OCI-LY3 (cell line): ENCODE data around the gene MMP8.

Source experiments
- CTCF ChIP-seq: fragments of 200-600, 300-600 bp; sonication (generic); IDR thresholded peaks from 2 replicates; pipeline ENCODE4 v1.5.1; 2014; ENCODE audit warnings: antibody characterized with exemption, low read length, low read depth
- EZH2phosphoT487 ChIP-seq: fragments of 200-600 bp; shearing (Covaris generic); IDR thresholded peaks from 2 replicates; pipeline ENCODE4 v1.6.1; 2018; ENCODE audit warnings: antibody characterized with exemption, mixed run types, low read depth

GRCh38 chr11:102709201-102709945 is 15.4 kb downstream of the MMP8 start:
- TF ChIP-seq CTCF (no peak), EZH2phosphoT487 (no peak)
